GM10248 (cell line): ENCODE data around the gene B4GALT1.

Experiments
- CTCF ChIA-PET: fragments of 300-600 bp; sonication (Branson Sonifier 250); formaldehyde crosslinking; extraction: SDS; loops from one replicate; lab custom pipeline; 2021; ENCODE audit warnings: antibody characterized with exemption; lab: Yijun Ruan, JAX
- POLR2A ChIA-PET: fragments of 350-650 bp; sonication (Branson Sonifier 250); formaldehyde crosslinking; extraction: SDS; loops from one replicate; lab custom pipeline; 2020; ENCODE audit warnings: antibody characterized with exemption; lab: Yijun Ruan, JAX
- DNase-seq: peaks from one replicate; pipeline ENCODE4 v3.0.0; 2012; ENCODE audit errors: extremely low spot score
- TF ChIP-seq, protein P1 (sequence below): IDR thresholded peaks from 2 replicates; pipeline ENCODE4 v1.5.1; 2012; ENCODE audit warnings: mild to moderate bottlenecking, low read depth; ENCODE audit errors: extremely low read depth, missing control alignments, control extremely low read depth

Gene B4GALT1

DNA sequence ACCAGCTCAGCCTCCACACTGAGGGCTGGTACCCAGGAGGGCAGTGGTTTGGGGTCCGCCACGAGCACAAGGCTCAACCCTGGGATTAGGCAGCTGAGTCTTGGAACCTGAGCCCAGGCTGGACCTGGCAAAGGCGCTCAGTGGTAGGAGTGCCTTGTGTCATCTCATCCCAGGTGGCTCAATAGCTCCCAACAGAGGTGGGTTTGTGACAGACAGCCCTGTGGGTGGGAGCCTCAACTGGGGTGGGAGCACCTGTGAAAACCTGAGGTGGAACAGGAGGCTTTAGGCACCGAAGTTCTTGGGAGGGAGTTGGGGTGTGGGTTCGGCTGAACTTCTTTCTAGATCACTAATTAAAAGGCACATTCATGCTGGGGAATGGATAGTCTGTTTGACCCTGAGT, 55.5 kb downstream of the B4GALT1 start:
- TF ChIP-seq, protein P1, sequence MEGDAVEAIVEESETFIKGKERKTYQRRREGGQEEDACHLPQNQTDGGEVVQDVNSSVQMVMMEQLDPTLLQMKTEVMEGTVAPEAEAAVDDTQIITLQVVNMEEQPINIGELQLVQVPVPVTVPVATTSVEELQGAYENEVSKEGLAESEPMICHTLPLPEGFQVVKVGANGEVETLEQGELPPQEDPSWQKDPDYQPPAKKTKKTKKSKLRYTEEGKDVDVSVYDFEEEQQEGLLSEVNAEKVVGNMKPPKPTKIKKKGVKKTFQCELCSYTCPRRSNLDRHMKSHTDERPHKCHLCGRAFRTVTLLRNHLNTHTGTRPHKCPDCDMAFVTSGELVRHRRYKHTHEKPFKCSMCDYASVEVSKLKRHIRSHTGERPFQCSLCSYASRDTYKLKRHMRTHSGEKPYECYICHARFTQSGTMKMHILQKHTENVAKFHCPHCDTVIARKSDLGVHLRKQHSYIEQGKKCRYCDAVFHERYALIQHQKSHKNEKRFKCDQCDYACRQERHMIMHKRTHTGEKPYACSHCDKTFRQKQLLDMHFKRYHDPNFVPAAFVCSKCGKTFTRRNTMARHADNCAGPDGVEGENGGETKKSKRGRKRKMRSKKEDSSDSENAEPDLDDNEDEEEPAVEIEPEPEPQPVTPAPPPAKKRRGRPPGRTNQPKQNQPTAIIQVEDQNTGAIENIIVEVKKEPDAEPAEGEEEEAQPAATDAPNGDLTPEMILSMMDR, result no peak
- ChIA-PET CTCF (no interaction called here), POLR2A (no interaction called here)
- DNase-seq, result no peak

DNA sequence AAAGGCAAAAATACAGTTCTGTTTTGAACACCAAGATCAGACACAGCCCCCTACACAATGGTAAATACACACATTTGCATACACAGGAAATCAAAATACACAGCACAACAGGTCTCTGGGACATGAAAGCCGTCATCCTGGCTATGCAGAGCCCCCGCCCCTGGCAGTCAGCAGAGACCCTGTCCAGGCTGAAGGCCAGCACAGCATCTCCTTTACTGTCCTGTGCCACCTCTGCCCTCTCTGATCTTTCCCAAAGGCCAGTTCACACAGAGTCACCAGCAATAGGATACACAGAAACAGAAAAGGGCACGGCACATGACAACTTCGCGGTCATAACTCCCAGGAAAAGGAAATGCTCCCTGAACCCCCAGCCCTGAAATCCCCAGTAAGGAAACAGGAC, 56.5 kb downstream of the B4GALT1 start:
- DNase-seq, result no peak
- POLR2A ChIA-PET, result no interaction called here
- CTCF ChIA-PET, result interaction anchor here (1.4 to 2.8 kb wide), 2 partner anchors 41 to 115 kb away, joined by 3 to 12 read pairs; no protein-coding TSS in a partner anchor
- TF ChIP-seq, protein P1, result no peak

DNA sequence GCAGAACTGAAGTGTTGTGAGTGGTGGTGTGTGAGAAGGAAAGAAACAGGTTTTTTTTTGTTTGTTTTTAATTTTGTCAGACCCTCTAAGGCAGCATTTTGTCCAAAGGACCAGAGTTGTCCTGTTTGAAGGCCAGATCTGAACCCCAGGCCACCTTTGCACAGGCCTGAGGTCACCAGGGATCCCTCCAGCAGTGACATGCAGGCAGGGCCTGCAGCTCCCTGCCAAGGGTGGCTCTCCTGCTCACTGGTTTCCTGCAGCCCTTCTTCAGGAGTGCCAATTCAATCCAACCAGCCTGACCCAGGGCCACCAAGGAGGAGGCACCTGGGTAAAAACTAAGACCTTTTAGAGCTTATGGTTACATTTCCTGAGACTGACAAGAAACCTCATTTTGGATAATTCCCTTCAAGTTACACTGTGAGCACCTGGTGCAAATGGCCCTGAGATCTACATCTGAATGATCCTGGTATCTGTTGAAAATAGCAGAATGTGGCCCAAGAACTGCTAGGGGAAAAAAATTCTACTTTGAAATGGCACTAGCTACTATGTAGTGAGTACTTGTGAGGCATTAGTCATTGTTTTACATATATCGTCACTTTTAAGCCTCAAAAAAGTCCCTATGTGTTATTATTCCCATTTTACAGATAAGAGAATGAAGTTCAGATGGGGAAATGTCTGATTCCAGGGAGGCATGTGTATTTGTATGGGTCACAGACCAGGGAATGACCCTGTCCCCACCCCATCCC, 57.1 kb downstream of the B4GALT1 start:
- CTCF ChIA-PET, result interaction anchor here (1.1 to 2.8 kb wide), 4 partner anchors 10 to 116 kb away, joined by 3 to 12 read pairs (median 4); no protein-coding TSS in a partner anchor

DNA sequence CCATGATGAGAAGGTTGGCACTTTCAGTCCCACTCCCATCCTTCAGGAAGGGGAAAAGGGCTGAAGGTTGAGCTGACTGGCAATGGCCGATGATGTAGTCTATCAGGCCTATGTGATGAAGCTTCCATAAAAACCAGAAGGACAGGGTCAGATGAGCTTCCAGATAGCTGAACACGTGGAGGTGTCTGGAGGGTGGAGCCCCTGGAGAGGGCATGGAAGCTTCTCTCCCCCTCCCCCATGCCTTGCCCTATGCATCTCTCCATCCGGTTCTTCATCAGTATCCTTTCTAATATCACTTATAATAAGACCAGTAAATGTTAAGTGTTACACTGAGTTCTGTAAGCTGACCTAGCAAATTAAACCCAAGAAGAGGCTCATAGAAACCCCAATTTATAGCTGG, 58.0 kb downstream of the B4GALT1 start:
- POLR2A ChIA-PET, result no interaction called here
- DNase-seq, result no peak
- TF ChIP-seq, protein P1, result no peak
- CTCF ChIA-PET, result interaction anchor here (1.0 to 2.8 kb wide), 6 partner anchors 9 to 117 kb away, joined by 3 to 12 read pairs (median 4); no protein-coding TSS in a partner anchor

More for the DNA sequence above, 57.1 kb downstream of the B4GALT1 start:
- TF ChIP-seq, protein P1, result no peak
- POLR2A ChIA-PET, result interaction anchor here (0.6 kb wide), 1 partner anchor 32 kb away, joined by 3 read pairs; no protein-coding TSS in a partner anchor
- DNase-seq, result no peak

DNA sequence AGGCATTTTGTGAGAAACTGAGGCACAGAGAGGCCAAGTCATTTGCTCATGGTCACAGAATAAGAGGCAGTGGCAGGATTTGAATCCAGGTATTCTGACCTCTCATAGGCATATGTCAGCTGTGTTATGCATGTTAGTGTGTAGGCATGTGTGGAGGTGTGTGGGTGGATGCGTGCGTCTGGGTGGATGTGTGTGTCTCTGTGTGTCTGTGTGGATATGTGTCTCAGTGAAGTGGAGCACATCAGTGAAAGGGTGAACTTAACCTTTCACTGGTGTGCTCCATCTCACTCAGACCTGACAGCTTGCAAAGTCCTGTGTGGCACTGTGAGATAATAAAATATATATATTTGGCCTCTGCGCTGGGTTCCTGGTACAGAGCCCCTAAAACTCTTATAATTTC, 58.7 kb downstream of the B4GALT1 start:
- CTCF ChIA-PET, result interaction anchor here (1.0 to 2.8 kb wide), 4 partner anchors 28 to 118 kb away, joined by 3 to 12 read pairs (median 4); no protein-coding TSS in a partner anchor
- no peak for DNase-seq
- TF ChIP-seq, protein P1, result no peak
- POLR2A ChIA-PET, result no interaction called here

DNA sequence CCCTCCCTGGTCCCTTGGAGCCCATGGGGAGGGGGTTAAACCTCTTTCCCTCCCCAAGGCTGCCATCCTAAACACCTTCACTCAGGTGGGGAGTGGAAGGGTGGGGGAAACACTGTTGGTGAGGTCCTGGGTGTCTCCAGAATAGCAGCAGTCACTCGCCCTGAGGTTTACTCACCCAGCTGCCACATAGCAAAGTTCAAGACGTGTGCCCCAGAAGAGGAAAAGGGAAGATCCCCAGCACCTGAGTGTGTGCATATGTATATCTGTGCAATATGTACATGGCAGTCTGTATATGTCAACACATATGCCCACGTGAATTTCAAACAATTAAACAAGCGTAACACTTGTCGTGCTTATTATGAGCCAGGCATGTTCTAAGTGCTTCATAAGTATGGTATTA, 59.4 kb downstream of the B4GALT1 start:
- TF ChIP-seq, protein P1, result no peak
- ChIA-PET CTCF (interaction anchor here (2.8 kb wide), 1 partner anchor 118 kb away, joined by 12 read pairs; no protein-coding TSS in a partner anchor), POLR2A (interaction anchor here (0.6 to 1.0 kb wide), 2 partner anchors 83 to 94 kb away, joined by 3 read pairs; partner anchors contain the start of gene DNAJA1)
- DNase-seq, result no peak
